22Rv1 (cell line): ENCODE measurements around the gene GLCE.

ENCODE experiments used
- ZFX ChIP-seq: fragments of 450-650 bp; IDR thresholded peaks from 2 replicates; pipeline ENCODE4 v1.6.1; 2017; ENCODE audit warnings: antibody characterized with exemption, borderline replicate concordance
- TF ChIP-seq, protein P1 (sequence below): fragments of 450-650 bp; IDR thresholded peaks from 2 replicates; pipeline ENCODE4 v1.5.1; 2017; ENCODE audit warnings: mild to moderate bottlenecking

DNA sequence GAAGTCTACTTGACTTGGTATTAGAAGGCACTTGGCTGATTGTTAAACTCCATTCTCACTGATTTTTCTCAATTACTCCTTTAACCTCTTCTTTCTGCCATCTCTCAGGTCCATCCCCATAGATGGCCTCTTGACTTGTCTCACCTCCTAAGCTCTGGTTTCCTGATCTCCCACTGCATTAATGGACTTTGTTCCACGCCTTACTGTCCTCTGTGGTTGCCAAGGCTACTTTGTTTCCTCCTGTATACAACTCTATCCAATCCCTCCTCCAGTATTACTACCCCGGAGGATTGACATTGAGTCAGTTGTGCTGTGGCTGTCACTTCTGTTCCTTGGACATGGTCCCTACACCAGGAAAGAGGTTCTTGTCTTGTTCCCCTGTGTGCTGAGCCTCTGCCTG, 10.6 kb upstream of the GLCE start:
- TF ChIP-seq, protein P1, sequence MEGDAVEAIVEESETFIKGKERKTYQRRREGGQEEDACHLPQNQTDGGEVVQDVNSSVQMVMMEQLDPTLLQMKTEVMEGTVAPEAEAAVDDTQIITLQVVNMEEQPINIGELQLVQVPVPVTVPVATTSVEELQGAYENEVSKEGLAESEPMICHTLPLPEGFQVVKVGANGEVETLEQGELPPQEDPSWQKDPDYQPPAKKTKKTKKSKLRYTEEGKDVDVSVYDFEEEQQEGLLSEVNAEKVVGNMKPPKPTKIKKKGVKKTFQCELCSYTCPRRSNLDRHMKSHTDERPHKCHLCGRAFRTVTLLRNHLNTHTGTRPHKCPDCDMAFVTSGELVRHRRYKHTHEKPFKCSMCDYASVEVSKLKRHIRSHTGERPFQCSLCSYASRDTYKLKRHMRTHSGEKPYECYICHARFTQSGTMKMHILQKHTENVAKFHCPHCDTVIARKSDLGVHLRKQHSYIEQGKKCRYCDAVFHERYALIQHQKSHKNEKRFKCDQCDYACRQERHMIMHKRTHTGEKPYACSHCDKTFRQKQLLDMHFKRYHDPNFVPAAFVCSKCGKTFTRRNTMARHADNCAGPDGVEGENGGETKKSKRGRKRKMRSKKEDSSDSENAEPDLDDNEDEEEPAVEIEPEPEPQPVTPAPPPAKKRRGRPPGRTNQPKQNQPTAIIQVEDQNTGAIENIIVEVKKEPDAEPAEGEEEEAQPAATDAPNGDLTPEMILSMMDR: no peak
- TF ChIP-seq ZFX: no peak
